IPS DF 19.7 (cell line): ENCODE data around the gene ST6GALNAC3.
"Not testable (repeated sequence)": the region's sequence is repeated elsewhere in the genome, so short reads cannot be mapped to it uniquely, and the experiment has no call there.

Experiments
- DNase-seq: peaks from one replicate; pipeline ENCODE4 v3.0.0-alpha.2; 2013; ENCODE audit warnings: low read depth, low spot score

The ST6GALNAC3 gene

GRCh38 chr1:76074321-76075187, at the start of gene ST6GALNAC3:
Gene ST6GALNAC3, plus strand, starts transcription at chr1:76074746.
- no peak for DNase-seq

- DNase-seq: no peak
Measured at GRCh38 chr1:76027341-76027740, 47.2 kb upstream of the ST6GALNAC3 start.

GRCh38 chr1:76029331-76029730, 45.2 kb upstream of the ST6GALNAC3 start:
- no peak for DNase-seq

- DNase-seq: no peak
Measured at GRCh38 chr1:76031496-76031895, 43.0 kb upstream of the ST6GALNAC3 start.

- no peak for DNase-seq
Measured at GRCh38 chr1:76033800-76034475, 40.6 kb upstream of the ST6GALNAC3 start.

GRCh38 chr1:76035053-76035452, 39.5 kb upstream of the ST6GALNAC3 start:
- no peak for DNase-seq

GRCh38 chr1:76037324-76037723, 37.2 kb upstream of the ST6GALNAC3 start:
- no peak for DNase-seq

- no peak for DNase-seq
Measured at GRCh38 chr1:76038287-76039004, 36.1 kb upstream of the ST6GALNAC3 start.

- DNase-seq: no peak
Measured at GRCh38 chr1:76046149-76046548, 28.4 kb upstream of the ST6GALNAC3 start.

- no peak for DNase-seq
Measured at GRCh38 chr1:76048219-76048618, 26.3 kb upstream of the ST6GALNAC3 start.

- no peak for DNase-seq
Measured at GRCh38 chr1:76048926-76049325, 25.6 kb upstream of the ST6GALNAC3 start.

GRCh38 chr1:76049498-76049897, 25.0 kb upstream of the ST6GALNAC3 start:
- DNase-seq: no peak

GRCh38 chr1:76050073-76050472, 24.5 kb upstream of the ST6GALNAC3 start:
- DNase-seq: not testable (repeated sequence)

GRCh38 chr1:76053021-76053420, 21.5 kb upstream of the ST6GALNAC3 start:
- DNase-seq: no peak

GRCh38 chr1:76054359-76054758, 20.2 kb upstream of the ST6GALNAC3 start:
- DNase-seq: no peak

GRCh38 chr1:76055987-76056386, 18.6 kb upstream of the ST6GALNAC3 start:
- DNase-seq: no peak

- no peak for DNase-seq
Measured at GRCh38 chr1:76059451-76059850, 15.1 kb upstream of the ST6GALNAC3 start.

- no peak for DNase-seq
Measured at GRCh38 chr1:76065270-76065669, 9.3 kb upstream of the ST6GALNAC3 start.

- no peak for DNase-seq
Measured at GRCh38 chr1:76066394-76066793, 8.2 kb upstream of the ST6GALNAC3 start.

- no peak for DNase-seq
Measured at GRCh38 chr1:76068542-76068941, 6.0 kb upstream of the ST6GALNAC3 start.

- DNase-seq: no peak
Measured at GRCh38 chr1:76068953-76069561, 5.5 kb upstream of the ST6GALNAC3 start.

GRCh38 chr1:76070538-76070937, 4.0 kb upstream of the ST6GALNAC3 start:
- DNase-seq: no peak
